Endometrial microvascular endothelial cells (primary cell): Measurements from ENCODE around the gene ASCL3. TPM values are rescaled to one million over a fixed set of nuclear protein-coding genes. Genes with fewer than 3 reads are reported as not detected.
"Not testable (repeated sequence)": the region's sequence is repeated elsewhere in the genome, so short reads cannot be mapped to it uniquely, and the experiment has no call there.

ENCODE experiments used
- in situ Hi-C: cut with HindIII; loops from 2 replicates; pipeline ENCODE4 v1.10.0; 2017; ENCODE audit warnings: low sequenced_read_pairs, low pct_unique_long_range_greater_than_20kb; ENCODE audit errors: inconsistent ontology term
- total RNA-seq: library from RNA; depleted of rRNA; stranded (reverse); fragments of >200 nt; gene quantifications from one replicate; pipeline ENCODE4 v1.2.3, GENCODE V29; 2015; ENCODE audit errors: inconsistent ontology term

ASCL3 gene
- total RNA-seq, 1 donor from 2014 or later = not detected

DNA sequence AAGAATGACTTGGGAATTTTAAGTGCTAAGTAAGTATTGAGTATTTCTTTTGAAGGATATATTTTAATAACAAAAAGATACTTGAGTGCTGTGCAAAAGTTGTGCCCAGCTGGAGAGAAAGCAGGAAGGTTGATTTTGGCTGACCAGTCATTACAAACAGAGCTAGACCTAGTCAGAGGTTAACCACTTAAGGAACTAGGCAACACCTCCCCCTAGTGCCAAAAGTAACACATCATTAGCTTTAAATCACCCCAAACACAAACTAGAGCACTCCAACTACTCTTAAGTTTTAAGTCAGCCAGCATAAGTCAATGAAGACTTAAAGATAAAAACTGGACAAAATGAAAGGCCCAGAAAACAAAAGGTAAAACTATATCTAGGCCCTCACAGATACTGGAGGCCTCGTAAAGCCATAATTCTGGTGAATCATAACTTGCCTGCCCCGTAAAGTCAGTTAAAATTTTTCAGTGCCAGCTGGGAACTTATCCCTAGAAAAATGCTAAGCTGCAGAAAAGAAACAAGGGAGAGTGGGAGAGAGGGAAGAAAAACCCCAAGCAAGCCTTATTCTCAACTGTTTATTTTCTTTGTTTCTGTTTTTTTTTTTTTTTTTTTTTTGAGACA lies 16.8 kb upstream of the ASCL3 start:
- in situ Hi-C loops = no loop called here

DNA sequence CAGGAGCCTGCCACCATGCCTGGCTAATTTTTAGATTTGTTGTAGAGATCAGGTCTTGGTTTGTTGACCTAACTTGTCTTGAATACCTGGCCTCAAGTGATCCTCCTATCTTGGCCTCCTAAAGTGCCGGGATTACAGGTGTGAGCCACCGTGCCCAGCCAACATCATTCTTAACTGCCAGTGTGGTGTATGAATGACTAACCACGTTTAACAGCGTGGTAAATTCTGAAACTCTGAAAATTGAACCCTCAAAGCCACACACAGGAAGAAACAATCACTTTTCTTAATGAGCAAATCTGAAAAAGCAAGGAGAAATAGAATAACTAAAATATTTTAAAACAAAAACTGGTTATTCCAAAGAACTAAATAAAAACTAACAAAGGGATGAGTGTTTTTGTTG lies 14.0 kb upstream of the ASCL3 start:
- in situ Hi-C loops = no loop called here

DNA sequence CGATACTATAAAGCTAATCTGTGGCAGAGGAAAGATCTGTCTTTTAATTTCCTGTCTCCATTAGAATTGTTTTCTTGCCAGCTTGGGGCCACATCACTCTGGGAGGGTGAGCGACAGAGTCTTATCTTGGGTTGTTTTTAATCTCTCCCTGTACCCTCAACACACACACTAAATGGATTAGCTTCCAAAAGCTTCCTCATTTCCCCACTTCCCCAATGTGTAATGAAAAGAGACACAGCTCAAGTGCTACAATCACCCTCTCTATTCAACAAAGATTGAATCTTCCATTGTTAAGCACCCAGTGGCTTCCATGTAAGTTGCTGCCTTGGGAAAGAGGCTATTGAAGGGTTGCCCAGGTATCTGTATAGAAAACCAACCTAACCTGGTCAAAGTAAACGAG lies 6.1 kb upstream of the ASCL3 start:
- in situ Hi-C loops = no loop called here

DNA sequence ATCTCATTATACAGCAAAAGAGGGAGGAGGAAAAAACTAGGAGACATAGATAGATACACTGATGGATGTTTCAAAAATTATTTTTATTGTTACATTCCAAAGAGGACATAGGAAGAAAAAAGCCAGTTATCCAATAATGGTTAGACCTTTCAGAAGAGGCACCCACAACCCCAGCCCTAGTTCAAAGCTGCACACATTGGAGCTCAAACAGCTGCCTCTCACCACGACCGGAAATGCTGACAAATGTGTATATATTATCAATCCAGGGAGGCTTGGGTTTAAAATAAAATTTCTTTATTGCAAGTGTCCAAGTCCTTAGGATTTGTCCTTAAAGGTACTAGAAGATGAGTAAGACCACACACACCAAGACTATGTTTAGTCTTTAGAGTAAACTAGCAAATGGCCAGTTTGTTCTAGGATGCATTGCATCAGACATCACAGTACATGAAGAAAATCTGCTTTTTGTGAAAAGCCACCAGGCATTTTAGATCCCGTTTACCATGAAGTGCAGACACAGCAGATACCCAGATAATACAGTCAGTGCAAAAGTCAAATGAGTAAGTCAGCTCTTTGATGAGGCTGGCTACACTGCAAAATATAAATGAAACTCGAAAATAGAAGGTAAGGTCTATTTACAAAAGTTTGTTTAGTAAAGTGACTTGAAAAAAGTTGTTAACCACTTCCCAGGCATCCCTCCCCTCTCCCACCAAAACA lies 4.6 kb upstream of the ASCL3 start:
- in situ Hi-C loops = no loop called here

DNA sequence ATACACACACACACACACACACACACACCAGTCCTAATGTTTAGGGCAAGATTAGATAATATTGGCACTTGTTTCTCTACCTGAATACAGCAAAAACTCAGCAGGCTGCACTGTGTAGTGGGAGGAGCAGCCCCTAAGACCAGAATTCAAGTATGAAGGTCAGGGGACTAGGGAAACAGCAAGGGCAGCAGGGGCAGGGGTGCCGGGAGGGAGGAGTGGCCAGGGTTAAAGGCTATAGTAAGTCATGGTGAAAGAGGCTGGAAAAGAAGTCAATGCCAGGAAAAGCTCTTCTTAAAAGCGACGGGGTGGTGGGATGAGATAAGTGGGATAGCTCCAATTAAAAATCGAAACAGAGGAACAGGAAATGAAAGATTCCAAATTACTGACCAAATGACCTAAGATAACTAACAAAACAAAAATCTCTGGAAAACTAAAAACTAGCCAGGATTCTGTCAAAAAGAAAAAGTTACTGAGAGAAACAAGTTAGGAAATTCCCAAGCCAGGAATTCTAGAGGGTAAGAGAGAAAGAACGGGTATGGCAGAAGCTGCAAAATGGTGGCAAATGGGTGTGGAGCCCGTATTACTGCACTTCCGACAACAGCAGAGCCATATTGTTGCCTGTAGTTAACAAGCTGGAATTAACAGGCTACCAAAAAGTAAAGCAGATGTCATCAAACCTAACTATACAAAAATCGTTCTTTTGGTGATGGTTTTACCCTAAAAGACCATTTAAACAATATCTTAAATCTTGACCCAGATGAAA lies 1.3 kb downstream of the ASCL3 start:
- in situ Hi-C loops = no loop called here

DNA sequence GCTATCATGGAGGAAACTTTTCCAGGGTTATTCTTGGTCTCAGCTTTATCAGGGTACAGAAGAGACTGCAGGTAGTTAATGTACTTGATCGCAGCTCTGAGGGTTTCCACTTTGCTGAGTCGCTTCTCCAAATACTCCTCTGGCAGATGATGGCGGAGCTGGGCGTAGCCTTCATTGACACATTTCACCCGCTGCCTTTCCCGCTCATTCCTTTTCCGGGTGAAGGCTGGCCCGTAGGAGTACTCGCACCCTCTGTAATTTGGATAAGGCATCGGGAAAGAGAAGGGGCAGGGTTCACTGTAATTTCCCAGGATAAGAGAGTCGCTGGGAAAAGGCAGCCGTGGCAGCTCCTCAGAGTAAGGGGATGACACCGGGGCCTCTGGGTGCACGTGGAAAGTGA lies 5.2 kb downstream of the ASCL3 start:
- in situ Hi-C loops = no loop called here

DNA sequence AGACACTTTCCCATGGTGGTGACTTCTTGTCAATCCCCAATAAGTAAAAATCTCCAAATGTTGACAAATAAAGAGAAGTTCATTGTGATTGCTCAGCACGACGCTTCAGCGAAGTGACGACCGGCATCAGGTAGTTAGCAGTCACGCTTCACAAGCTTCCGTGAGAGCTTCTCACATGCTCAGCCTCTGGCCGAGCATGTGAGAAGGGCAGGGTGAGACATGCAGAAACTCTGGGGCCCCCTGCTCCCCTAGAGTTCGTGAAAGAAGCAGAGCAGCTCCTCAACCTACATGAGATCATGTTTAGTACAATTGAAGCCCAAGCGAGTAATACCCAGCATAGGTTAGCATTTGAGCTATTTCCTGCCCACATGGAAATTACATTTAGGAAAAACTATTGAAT lies 5.7 kb downstream of the ASCL3 start:
- in situ Hi-C loops = no loop called here

DNA sequence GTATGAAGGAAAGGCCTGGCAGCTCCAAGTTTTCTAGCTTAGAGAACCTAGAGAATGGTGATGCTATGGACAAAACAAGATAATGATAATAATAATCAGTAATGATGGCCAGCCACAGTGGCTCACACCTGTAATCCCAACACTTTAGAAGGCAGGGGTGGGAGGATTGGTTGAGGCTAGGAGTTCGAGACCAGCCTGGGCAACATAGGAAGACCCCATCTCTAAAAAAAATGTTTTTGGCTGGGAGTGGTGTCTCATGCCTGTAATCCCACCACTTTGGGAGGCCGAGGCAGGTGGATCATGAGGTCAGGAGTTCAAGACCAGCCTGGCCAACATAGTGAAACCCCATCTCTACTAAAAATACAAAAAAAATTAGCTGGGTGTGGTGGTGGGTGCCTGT lies 7.0 kb downstream of the ASCL3 start:
- in situ Hi-C loops = not testable (repeated sequence)

DNA sequence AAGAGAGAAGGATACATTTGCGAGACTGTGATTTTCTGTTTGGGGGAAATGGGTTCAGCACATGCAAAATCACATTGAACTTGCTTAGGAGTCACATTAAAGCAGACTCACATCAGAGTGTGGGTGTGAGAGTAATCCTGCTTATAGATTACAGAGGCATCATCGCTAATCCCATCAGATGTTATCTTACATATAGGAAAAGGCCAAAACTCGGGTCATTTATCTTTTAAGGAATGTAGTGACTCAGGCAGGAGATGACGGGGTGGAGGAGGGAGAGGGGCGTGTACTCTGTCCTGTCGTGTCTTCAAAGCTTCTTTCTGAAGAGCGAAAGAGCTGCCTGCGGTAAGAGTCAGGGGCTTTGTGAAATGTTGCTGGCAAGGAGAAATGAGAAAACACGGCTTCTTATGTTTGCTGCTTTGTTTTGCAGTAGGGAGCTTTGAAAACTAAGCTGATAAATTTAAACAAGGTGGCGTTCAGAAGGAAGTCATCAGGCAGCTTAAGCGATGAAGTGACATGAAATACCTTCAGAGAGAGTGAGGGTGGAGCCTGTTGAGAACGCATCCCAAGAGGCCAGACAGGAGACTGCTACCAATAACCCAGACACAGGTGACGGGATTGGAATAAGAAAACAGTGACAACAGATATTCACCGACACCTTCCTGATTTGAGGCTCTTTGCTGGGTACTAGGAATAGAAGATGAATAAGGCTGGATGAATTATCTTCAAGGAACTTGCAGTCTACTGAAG lies 7.9 kb downstream of the ASCL3 start:
- in situ Hi-C loops = no loop called here

DNA sequence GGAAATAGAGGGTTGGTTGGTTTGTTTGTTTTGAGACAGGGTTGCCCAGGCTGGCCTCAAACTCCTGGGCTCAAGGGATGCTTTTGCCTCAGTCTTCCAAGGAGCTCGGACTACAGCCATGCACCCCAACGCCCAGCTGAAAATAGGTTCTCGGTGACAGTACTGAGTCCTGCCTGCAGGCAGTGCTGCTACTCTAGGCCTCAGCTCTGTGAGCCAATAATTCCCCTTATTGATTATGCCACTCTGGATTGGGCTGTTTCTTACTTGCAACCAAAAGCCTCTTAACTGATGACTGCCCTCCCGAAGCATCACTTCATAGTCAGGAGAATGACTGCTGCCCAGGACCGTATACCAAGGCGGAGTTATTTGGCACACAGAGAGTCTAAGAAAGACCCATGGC lies 8.9 kb downstream of the ASCL3 start:
- in situ Hi-C loops = no loop called here

DNA sequence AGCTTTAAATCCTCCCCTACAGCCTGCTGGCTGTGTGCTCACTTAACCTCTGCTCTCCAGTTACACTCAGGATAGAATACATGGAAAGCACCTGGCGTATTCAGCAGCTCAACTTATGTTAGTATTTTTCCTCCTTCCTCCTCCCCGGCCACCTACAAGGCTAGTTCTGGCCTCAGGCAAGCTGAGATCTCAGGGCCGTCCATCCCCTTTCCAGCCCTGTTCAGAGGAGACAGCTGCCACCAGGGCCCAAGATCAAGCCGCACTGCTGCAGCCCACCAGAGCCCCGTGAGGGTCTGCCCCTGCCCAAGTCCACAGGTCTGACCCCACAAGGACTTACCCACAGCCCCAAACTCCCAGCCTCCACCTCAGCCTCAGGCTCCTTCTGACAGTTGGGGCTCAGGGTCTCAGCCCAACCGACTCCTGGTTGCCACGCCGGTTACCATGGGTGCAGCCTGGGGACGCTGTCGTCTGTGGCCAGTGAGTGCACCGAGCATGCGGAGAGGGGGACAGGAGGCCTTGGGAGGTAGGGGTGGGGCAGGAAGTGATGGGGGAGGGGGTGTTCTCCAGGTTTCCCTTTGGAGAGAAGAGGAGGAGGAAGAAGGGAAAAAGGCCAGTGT lies 10.1 kb downstream of the ASCL3 start, which contains the start of gene C11orf16:
Gene C11orf16, minus strand, starts transcription at position 384 of the 617 bp plus-strand sequence. CDS start 639 bp downstream, outside the sequence.
- in situ Hi-C loops = no loop called here

DNA sequence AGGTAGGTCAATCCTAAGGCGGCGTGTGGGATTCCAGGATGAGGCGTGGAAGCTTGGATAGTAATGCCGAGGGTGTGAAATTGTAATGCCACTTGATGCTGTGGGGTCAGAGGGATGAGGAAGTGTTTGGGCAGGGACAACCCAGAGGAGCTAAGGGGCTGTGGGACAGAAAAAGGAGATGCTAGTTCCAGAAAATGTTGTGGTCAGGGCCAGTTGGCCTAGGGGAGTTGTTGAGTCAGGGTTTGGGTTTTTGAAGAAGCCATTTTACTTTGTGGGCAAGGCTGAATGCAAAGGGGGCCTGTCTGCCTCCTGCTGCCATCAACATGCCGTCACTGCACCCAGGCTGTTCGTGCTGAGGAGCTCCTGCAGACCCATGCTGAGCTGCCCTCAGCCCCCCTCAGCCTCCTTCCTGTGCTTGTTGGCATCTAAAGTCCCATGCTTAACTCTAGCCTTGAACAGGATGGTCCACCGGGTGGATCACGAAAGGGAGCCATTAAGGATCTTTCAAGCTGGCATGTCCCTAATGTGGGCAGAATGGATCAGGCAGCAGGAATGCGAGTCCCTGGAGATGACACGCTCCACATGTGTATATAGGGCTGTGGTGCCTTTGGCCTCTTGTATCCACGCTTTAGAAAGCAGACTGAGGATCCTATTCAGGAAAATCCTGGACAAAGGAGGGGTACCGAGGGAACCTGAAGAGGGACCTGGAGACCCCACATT lies 12.2 kb downstream of the ASCL3 start:
- in situ Hi-C loops = no loop called here

DNA sequence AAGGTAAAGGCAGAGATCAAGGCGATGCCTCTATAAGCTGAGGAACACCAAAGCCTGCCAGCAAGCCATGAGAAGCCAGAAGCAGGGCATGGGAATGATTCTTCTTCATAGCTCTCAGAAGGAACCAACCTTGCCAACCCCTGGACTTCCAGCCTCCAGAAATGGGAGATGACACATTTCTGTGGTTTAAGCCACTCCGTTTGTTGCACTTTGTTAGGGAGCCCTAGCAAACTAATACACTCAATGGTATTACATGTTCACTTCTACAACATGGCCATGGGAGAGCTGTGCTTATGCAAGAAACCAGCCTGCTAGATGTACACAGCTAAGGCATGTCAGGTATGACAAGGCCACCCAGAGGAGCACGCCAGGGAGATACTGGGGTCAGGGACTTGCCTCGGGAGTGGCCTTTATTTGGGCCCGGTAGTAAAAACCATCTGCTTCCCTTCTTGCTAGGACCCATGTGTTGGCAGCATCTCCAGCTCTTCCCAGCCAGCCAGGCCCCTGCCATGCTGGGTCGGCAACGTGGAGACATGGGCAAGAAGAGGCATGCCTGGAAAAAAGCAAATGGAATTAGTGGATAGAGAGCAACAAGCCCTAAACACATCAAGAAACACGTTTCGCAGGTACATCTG lies 13.7 kb downstream of the ASCL3 start:
- in situ Hi-C loops = no loop called here

DNA sequence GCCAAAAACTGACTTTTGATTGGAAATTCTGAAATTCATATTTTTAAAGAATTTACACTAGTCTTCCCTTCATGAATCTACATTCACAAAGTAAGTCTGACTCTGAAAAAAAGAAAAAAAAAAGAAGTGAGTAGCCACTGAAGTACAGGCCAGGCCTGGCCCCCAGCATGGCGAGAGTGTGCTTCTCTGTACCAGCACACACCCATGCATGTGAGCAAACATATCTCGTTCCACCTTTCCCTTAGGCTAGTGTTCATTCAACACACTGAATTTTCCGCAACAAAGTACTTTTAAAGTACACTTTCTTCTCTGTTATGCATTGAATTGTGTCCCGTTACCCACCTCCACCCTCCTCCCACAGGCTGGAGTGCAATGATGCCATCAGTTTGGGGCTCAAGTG lies 14.6 kb downstream of the ASCL3 start:
- in situ Hi-C loops = no loop called here

DNA sequence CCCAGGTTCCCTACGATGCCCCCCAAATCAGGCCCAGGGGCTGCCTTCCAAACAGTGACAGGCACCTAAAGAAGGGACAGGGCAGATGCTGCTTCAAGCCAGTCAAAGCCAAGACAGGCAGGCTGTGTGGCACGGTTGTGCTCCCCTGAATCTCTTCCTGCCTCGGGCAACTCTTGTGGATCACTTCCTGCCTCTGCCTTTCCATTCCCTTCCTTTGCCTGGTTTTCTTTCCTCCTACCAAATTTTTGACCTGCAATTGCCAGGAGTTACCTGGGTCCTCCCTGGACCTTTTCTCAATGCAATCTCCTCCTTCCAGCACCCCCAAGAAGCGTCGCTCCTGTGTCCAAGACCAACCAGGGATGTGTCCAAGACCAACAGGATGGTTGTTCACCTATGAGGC lies 15.6 kb downstream of the ASCL3 start:
- in situ Hi-C loops = no loop called here

DNA sequence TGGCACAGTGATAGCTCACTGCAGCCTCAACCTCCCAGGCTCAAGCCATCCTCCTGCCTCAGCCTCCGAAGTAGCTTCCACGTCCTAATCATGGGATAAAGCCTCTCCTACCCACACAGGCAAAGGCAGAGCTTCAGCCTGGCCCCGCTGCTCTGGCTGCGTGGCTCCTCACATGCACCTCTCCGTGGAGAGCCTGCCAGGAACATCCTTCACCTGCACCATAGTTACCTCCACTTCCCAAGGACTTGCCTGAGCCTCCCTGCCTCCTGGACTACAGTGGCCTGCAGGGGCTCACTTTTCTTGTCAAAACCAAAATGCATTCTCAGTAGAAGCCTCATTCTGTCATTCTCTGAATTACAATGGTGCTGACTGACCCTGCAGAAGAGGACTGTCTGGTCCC lies 16.6 kb downstream of the ASCL3 start:
- in situ Hi-C loops = no loop called here

DNA sequence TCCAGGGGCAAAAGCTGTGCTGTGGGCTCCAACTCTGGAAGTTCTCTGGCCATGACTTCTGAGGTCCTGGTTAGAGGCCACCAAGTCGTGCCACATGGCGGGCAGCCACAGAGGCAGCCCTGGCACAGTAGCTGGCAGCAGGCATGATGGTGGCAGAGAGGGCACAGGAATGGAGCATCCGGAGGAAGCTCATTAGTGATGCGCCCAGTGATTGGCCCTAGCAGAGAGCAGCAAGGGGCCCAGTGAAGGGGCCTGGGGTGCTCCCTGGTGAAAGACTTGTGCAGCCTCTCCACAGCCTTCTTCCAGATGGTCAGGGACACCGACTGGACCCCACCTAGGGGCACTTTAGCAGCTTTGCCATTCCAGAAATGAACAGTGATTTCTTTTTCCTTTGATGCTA lies 17.1 kb downstream of the ASCL3 start:
- in situ Hi-C loops = no loop called here

DNA sequence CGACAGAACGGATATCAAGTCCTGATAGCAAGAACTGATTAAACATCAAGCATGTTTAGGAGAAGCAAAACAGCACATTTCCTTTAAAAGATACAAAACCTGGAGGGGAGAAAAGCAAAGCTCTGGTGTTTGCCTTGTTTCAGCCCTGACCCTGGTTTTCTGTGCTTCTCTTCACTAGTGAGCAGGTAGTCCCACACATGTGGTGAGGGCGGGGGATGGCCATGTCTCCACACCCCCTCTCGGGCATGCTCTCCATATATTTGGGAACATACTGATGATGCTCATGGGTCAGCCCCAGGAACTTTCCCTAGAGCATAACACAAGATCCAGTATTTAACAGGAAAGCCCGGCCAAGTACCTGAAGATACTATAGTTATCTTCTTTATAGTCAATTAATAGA lies 20.1 kb downstream of the ASCL3 start:
- in situ Hi-C loops = no loop called here
